H1 (cell line): ENCODE data around the gene FXYD7. TPM values are rescaled to one million over a fixed set of nuclear protein-coding genes. Genes with fewer than 3 reads are reported as not detected.
A peak's percentile ranks its signal among the peaks of the same experiment; 100 is the strongest.

Experiments used
- CTCF ChIA-PET: fragments of 300-600 bp; sonication (Branson Sonifier 250); formaldehyde crosslinking; loops from one replicate; lab custom pipeline; 2021; ENCODE audit not compliant: partially characterized antibody; lab: Charles Lee
- POLR2A ChIA-PET: fragments of 300-600 bp; sonication (Branson Sonifier 250); formaldehyde crosslinking; loops from one replicate; lab custom pipeline; 2021; ENCODE audit warnings: inconsistent platforms; ENCODE audit not compliant: partially characterized antibody; lab: Charles Lee
- DNase-seq, 2 experiments: peaks; one replicate each; pipeline versions ENCODE4 v3.0.0 to v3.0.0-alpha.2; 2010 to 2022; ENCODE audit warnings: low spot score in 2 of 2, low read depth in 1 of 2, mixed read lengths in 1 of 2
- FAIRE-seq: peaks from 2 replicates; lab custom pipeline; 2011; peaks lifted over from hg19 to GRCh38; lab: Jason Lieb, UNC
- H2AFZ ChIP-seq: 2 replicates; pipeline ENCODE4 v1.8.1; 2012; ENCODE audit warnings: low read length, inconsistent platforms
- H2AK5ac ChIP-seq: 2 replicates; pipeline ENCODE4 v1.6.1; 2013; ENCODE audit warnings: low read depth, low read length
- H2BK120ac ChIP-seq: replicated peaks from 2 replicates; pipeline ENCODE3; 2013; ENCODE audit warnings: low read depth, low read length, inconsistent platforms
- H2BK12ac ChIP-seq: 2 replicates; pipeline ENCODE4 v1.6.1; 2013; ENCODE audit warnings: low read depth, low read length
- H2BK15ac ChIP-seq: 2 replicates; pipeline ENCODE4 v1.6.1; 2013; ENCODE audit warnings: low read length
- H2BK20ac ChIP-seq: 2 replicates; pipeline ENCODE4 v1.6.1; 2013; ENCODE audit warnings: low read length
- H2BK5ac ChIP-seq: 2 replicates; pipeline ENCODE4 v1.6.1; 2013; ENCODE audit warnings: low read depth, low read length
- H3K14ac ChIP-seq: 2 replicates; pipeline ENCODE4 v1.6.1; 2013; ENCODE audit warnings: inconsistent platforms; ENCODE audit not compliant: insufficient read length
- H3K18ac ChIP-seq: 2 replicates; pipeline ENCODE4 v1.6.1; 2013; ENCODE audit warnings: low read length; ENCODE audit errors: extremely low read depth
- H3K23ac ChIP-seq: 2 replicates; pipeline ENCODE4 v1.6.1; 2013; ENCODE audit warnings: inconsistent platforms; ENCODE audit not compliant: insufficient read length
- H3K23me2 ChIP-seq: 2 replicates; pipeline ENCODE4 v1.6.1; 2013; ENCODE audit warnings: low read depth, low read length
- H3K27ac ChIP-seq: 2 replicates; pipeline ENCODE4 v1.6.1; 2011; ENCODE audit warnings: low read depth, low read length, inconsistent platforms
- H3K27me3 ChIP-seq, 4 experiments: replicated peaks in 1 of 4; 1 replicate in 1 of 4; 2 replicates in 3 of 4; pipeline versions ENCODE4 v1.6.1 to v1.8.1; 2011 to 2013; ENCODE audit warnings: low read length in 3 of 4, mild to moderate bottlenecking in 3 of 4, inconsistent platforms in 2 of 4, mixed read lengths in 2 of 4, moderate library complexity in 1 of 4; ENCODE audit not compliant: control insufficient read depth in 3 of 4, insufficient read depth in 3 of 4; ENCODE audit errors: extremely low read depth in 1 of 4
- H3K36me3 ChIP-seq, 4 experiments: 2 replicates each; pipeline versions ENCODE4 v1.6.1 to v1.8.1; 2011 to 2013; ENCODE audit warnings: mild to moderate bottlenecking in 4 of 4, low read length in 3 of 4, moderate library complexity in 2 of 4, control low read depth in 1 of 4, inconsistent platforms in 1 of 4; ENCODE audit not compliant: insufficient read depth in 4 of 4, control insufficient read depth in 2 of 4
- H3K4ac ChIP-seq: replicated peaks from 2 replicates; pipeline ENCODE3; 2013; ENCODE audit warnings: low read length, low read depth, mixed read lengths, inconsistent platforms; ENCODE audit not compliant: insufficient read length
- H3K4me1 ChIP-seq, 4 experiments: replicated peaks in 1 of 4; 1 replicate in 1 of 4; 2 replicates in 3 of 4; pipeline versions ENCODE4 v1.6.1 to v1.8.1; 2011 to 2013; ENCODE audit warnings: low read length in 3 of 4, inconsistent platforms in 2 of 4, mixed read lengths in 1 of 4; ENCODE audit not compliant: insufficient read depth in 4 of 4, control insufficient read depth in 3 of 4
- H3K4me2 ChIP-seq, 2 experiments: 2 replicates each; pipeline versions ENCODE4 v1.6.1 to v1.8.1; 2011 to 2013; ENCODE audit warnings: low read depth in 2 of 2, low read length in 2 of 2, control low read depth in 1 of 2, inconsistent platforms in 1 of 2, mild to moderate bottlenecking in 1 of 2; ENCODE audit not compliant: insufficient read depth in 1 of 2
- H3K4me3 ChIP-seq, 4 experiments: fragments of 200-600, 300-600 bp in 1 of 4; sonication (generic), shearing (Covaris generic), sonication (Bioruptor Twin) in 1 of 4; 2 replicates each; pipeline versions ENCODE4 v1.5.1 to v1.8.1; 2011 to 2016; ENCODE audit warnings: low read length in 4 of 4, low read depth in 3 of 4, control low read depth in 2 of 4, inconsistent platforms in 2 of 4, mild to moderate bottlenecking in 2 of 4, mixed read lengths in 1 of 4, moderate library complexity in 1 of 4; ENCODE audit not compliant: insufficient read depth in 2 of 4; ENCODE audit errors: extremely low read depth in 1 of 4
- H3K56ac ChIP-seq: replicated peaks from 2 replicates; pipeline ENCODE3; 2013; ENCODE audit warnings: low read depth, mild to moderate bottlenecking, mixed read lengths, low read length, inconsistent platforms; ENCODE audit not compliant: insufficient read length
- H3K79me1 ChIP-seq: 2 replicates; pipeline ENCODE4 v1.6.1; 2013; ENCODE audit warnings: low read depth, low read length, control low read depth
- H3K79me2 ChIP-seq, 2 experiments: 2 replicates each; pipeline versions ENCODE4 v1.6.1 to v1.8.1; 2012 to 2013; ENCODE audit warnings: low read length in 2 of 2, mild to moderate bottlenecking in 2 of 2, inconsistent platforms in 1 of 2; ENCODE audit not compliant: insufficient read depth in 2 of 2, control insufficient read depth in 1 of 2
- H3K9ac ChIP-seq, 4 experiments: replicated peaks in 1 of 4; 1 replicate in 1 of 4; 2 replicates in 3 of 4; pipeline versions ENCODE4 v1.6.1 to v1.8.1; 2011 to 2013; ENCODE audit warnings: low read depth in 3 of 4, low read length in 3 of 4, control low read depth in 2 of 4, mild to moderate bottlenecking in 2 of 4, moderate library complexity in 2 of 4, inconsistent platforms in 1 of 4; ENCODE audit errors: extremely low read depth in 1 of 4
- H3K9me3 ChIP-seq, 2 experiments: 2 replicates each; pipeline versions ENCODE4 v1.6.1 to v1.8.1; 2012 to 2013; ENCODE audit warnings: mild to moderate bottlenecking in 2 of 2, moderate library complexity in 2 of 2, control low read depth in 1 of 2, inconsistent platforms in 1 of 2, low read depth in 1 of 2, low read length in 1 of 2, mixed read lengths in 1 of 2; ENCODE audit not compliant: insufficient read depth in 2 of 2
- H4K20me1 ChIP-seq, 2 experiments: replicated peaks in 1 of 2; 2 replicates each; pipeline versions ENCODE3 to v1.8.1; 2011 to 2013; ENCODE audit warnings: inconsistent platforms in 2 of 2, low read length in 2 of 2, mild to moderate bottlenecking in 1 of 2; ENCODE audit not compliant: insufficient read depth in 2 of 2, control insufficient read depth in 1 of 2
- H4K5ac ChIP-seq: 2 replicates; pipeline ENCODE4 v1.6.1; 2013; ENCODE audit warnings: low read length, low read depth, mixed read lengths, inconsistent platforms; ENCODE audit not compliant: insufficient read length
- H4K8ac ChIP-seq: 2 replicates; pipeline ENCODE4 v1.8.0; 2013; ENCODE audit warnings: mild to moderate bottlenecking, moderate library complexity, low read length, inconsistent platforms; ENCODE audit not compliant: insufficient read depth; ENCODE audit errors: extremely low read depth
- H4K91ac ChIP-seq: replicated peaks from 2 replicates; pipeline ENCODE3; 2013; ENCODE audit warnings: low read length, mixed read lengths, inconsistent platforms; ENCODE audit not compliant: insufficient read length
- ATF3 ChIP-seq: IDR thresholded peaks from 2 replicates; pipeline ENCODE4 v1.6.1; 2011; ENCODE audit warnings: low read depth, mild to moderate bottlenecking, low read length; ENCODE audit not compliant: insufficient read depth
- CREB1 ChIP-seq: IDR thresholded peaks from 2 replicates; pipeline ENCODE4 v1.6.1; 2012; ENCODE audit warnings: inconsistent platforms
- CTCF ChIP-seq, 3 experiments: IDR thresholded peaks; 1 replicate in 2 of 3; 2 replicates in 1 of 3; pipeline versions ENCODE4 v1.5.1 to v1.6.1; 2011; ENCODE audit warnings: low read length in 3 of 3, mild to moderate bottlenecking in 3 of 3, inconsistent platforms in 2 of 3, low read depth in 1 of 3, moderate library complexity in 1 of 3; ENCODE audit not compliant: insufficient read depth in 1 of 3; ENCODE audit errors: control extremely low read depth in 1 of 3
- GTF2F1 ChIP-seq: IDR thresholded peaks from 2 replicates; pipeline ENCODE4 v1.6.1; 2012; ENCODE audit warnings: low read depth, low read length, improper control_type of control experiment, borderline replicate concordance
- KDM4A ChIP-seq: IDR thresholded peaks from one replicate; pipeline ENCODE4 v1.7.1; 2012; ENCODE audit warnings: low read depth, mild to moderate bottlenecking, moderate library complexity, low read length, inconsistent platforms; ENCODE audit not compliant: severe bottlenecking
- NRF1 ChIP-seq: IDR thresholded peaks from 2 replicates; pipeline ENCODE4 v1.6.1; 2011; ENCODE audit warnings: mild to moderate bottlenecking, low read depth, low read length, improper control_type of control experiment
- RBBP5 ChIP-seq: IDR thresholded peaks from 2 replicates; pipeline ENCODE4 v1.7.1; 2012; ENCODE audit warnings: low read depth, mild to moderate bottlenecking, inconsistent platforms, low read length, moderate library complexity, borderline replicate concordance
- TCF12 ChIP-seq: IDR thresholded peaks from 2 replicates; pipeline ENCODE4 v1.6.1; 2011; ENCODE audit warnings: low read depth, mild to moderate bottlenecking, low read length
- TEAD4 ChIP-seq: IDR thresholded peaks from 2 replicates; pipeline ENCODE4 v1.6.1; 2012; ENCODE audit warnings: low read depth, low read length, inconsistent platforms, mixed read lengths
- WGBS, 2 experiments: shearing (Covaris generic) in 1 of 2; methylation state at CpG; one replicate each; pipeline versions ENCODE4 v1.1.6 to v1.1.7; 2013 to 2015; ENCODE audit warnings: low lambda C conversion rate in 2 of 2, mixed read lengths in 2 of 2, inconsistent platforms in 1 of 2, low coverage in 1 of 2, missing lambda C conversion rate in 1 of 2; ENCODE audit not compliant: insufficient replicate concordance in 2 of 2, insufficient coverage in 1 of 2, insufficient read length in 1 of 2; ENCODE audit errors: extremely low coverage in 1 of 2, missing lambda C conversion rate in 1 of 2; 5-methylcytosine and 5-hydroxymethylcytosine counted together
- polyA plus RNA-seq, 7 experiments: library from polyadenylated mRNA; depleted of rRNA in 3 of 7; stranded (reverse) in 5 of 7; unstranded in 2 of 7; fragments of >200 nt in 5 of 7; fragments of 200-250 nt in 2 of 7; gene quantifications; 1 replicate in 5 of 7; 2 replicates in 1 of 7; 4 replicates in 1 of 7; pipeline versions ENCODE4 v1.2.1 to v1.2.3, GENCODE V29; 2011 to 2013; ENCODE audit warnings: missing spikeins in 2 of 7, mixed read lengths in 2 of 7
- total RNA-seq: library from RNA; stranded (reverse); fragmentation: NEBNext Ultra II Directional; extraction: Animal tissue kit (Norgen Biotek cat#: 25700); gene quantifications from 2 replicates; pipeline ENCODE4 v1.2.1, GENCODE V29; 2021

The FXYD7 gene
- total and polyA plus RNA-seq, 2 of the 8 experiments (the other 6 are each of a cell fraction or from before 2014, with no cell fraction given), result 12.1 to 14.3 TPM

DNA sequence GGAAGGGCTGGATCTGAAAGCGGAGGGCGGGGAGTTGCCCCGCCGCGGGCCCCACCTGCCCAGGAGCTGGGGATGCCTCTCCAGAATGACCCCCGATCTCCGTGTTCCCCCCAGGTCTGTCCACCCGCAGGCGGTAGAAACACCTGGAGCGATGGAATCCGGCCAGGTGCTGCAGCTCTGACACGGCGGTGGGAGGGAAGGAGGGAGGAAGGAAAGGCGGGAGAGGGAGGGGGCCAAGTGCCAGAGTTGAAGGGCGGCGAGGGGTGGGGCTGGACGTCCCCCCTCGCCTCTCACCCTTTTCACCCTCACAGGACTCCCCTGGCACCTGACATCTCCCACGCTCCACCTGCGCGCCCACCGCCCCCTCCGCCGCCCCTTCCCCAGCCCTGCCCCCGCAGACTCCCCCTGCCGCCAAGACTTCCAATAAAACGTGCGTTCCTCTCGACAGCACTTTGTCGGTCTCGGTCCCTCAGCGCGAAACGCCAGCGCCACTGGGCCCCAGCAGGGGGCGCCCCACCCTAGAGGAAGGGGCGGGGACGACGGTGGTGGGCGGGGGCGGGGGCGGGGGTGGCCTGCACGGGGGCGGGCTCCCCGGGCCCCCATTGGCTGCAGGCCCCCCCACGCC, 337 bp upstream of the FXYD7 start:
- no peak overlapping the region; the same call in 1 of the 2 replicates for H3K18ac ChIP-seq
- H2BK120ac ChIP-seq, result no peak overlapping the region
- DNase-seq (peak in 1 of 2 experiments; percentile 86), FAIRE-seq (no peak)
- no peak overlapping the region; a peak in 1 of 7 replicates for H3K9ac ChIP-seq
- 1% methylated on average over 13 of the region's 46 CpGs; no CpG with 5 or more reads in 1 of the 2 experiments for WGBS, 2 experiments
- no peaks in the 10 kb centered on the region for H3K79me2 ChIP-seq
- no peaks in the 10 kb centered on the region for H3K9me3 ChIP-seq
- H3K79me1 ChIP-seq, result no peaks in the 10 kb centered on the region
- no peak overlapping the region for H3K14ac ChIP-seq
- H3K27me3 ChIP-seq, result peaks cover 0 to 15% (median 8%) of the 10 kb centered on the region in 4 experiments; a peak in 5 of 7 replicates
- H4K8ac ChIP-seq, result no peak overlapping the region
- H4K91ac ChIP-seq, result no peak overlapping the region
- peaks cover 5 to 32% (median 25%) of the 10 kb centered on the region in 4 experiments for H3K4me1 ChIP-seq
- no peak overlapping the region for H4K5ac ChIP-seq
- peaks cover 20% of the 10 kb centered on the region; the same call in 1 of the 2 replicates for H3K23me2 ChIP-seq
- no peak overlapping the region for H3K27ac ChIP-seq
- no peak overlapping the region for H3K56ac ChIP-seq
- H2BK12ac ChIP-seq, result 0 out of 2 replicates have a peak overlapping the region, but pooled peaks have one; percentile 9
- no peak overlapping the region for H3K4ac ChIP-seq
- H3K4me3 ChIP-seq, result peak overlapping the region; percentile 48 to 68 (median 54)
- H2BK20ac ChIP-seq, result no peak overlapping the region
- peak overlapping the region; percentile 10; the same call in 1 of the 2 replicates for H2BK5ac ChIP-seq
- no peak overlapping the region for H2AFZ ChIP-seq
- H2BK15ac ChIP-seq, result no peak overlapping the region
- H3K36me3 ChIP-seq, result no peaks in the 10 kb centered on the region
- H3K4me2 ChIP-seq, result peak overlapping the region; percentile 78 to 89
- POLR2A ChIA-PET, result interaction anchor here (0.6 to 4.8 kb wide), 19 partner anchors 11 to 368 kb away, joined by 3 to 67 read pairs (median 4); partner anchors contain the start of gene FXYD5
- H3K23ac ChIP-seq, result no peak overlapping the region
- CTCF ChIA-PET, result interaction anchor here (0.6 to 10.2 kb wide), 32 partner anchors 10 to 406 kb away, joined by 3 to 154 read pairs (median 4); partner anchors contain the start of genes FXYD3 and FXYD5
- peaks cover 0 to 3% of the 10 kb centered on the region in 2 experiments for H4K20me1 ChIP-seq
- no peak overlapping the region for H2AK5ac ChIP-seq
- TF ChIP-seq TCF12, result peak; percentile 90
- no peak for TF ChIP-seq NRF1
- peak; percentile 39 to 67 (median 57) for TF ChIP-seq CTCF (IDR thresholded peaks at IDR 0.05; ENCODE audit: control extremely low read depth in 1 of 3, insufficient read depth in 1 of 3, low read depth in 1 of 3, low read length in 3 of 3)
- TF ChIP-seq ATF3, result no peak
- peak; percentile 5; the same call in 1 of the 2 replicates for TF ChIP-seq CREB1
- TF ChIP-seq KDM4A, result peak; percentile 21
- TF ChIP-seq GTF2F1, result no peak
- no peak for TF ChIP-seq TEAD4
- no peak; the same call in 1 of the 2 replicates for TF ChIP-seq RBBP5
